HG03103 (cell line): Measurements from ENCODE around the gene SKAP1.
"Not testable (repeated sequence)": the region's sequence is repeated elsewhere in the genome, so short reads cannot be mapped to it uniquely, and the experiment has no call there.

ENCODE experiments used
- ATAC-seq: cut with Tn5 transposase; IDR thresholded peaks from one replicate; pipeline ENCODE4 v1.9.1; 2021; ENCODE audit warnings: low read depth; ENCODE audit not compliant: unreplicated experiment

The SKAP1 gene

GRCh38 chr17:48229936-48230335 lies 200.1 kb downstream of the SKAP1 start:
- ATAC-seq = no peak

- ATAC-seq = no peak
Measured at GRCh38 chr17:48228720-48229119, 201.3 kb downstream of the SKAP1 start.

GRCh38 chr17:48225725-48226567 lies 204.1 kb downstream of the SKAP1 start:
- ATAC-seq = no peak

- ATAC-seq = no peak
Measured at GRCh38 chr17:48223945-48224344, 206.1 kb downstream of the SKAP1 start.

GRCh38 chr17:48219617-48220016 lies 210.4 kb downstream of the SKAP1 start:
- no peak for ATAC-seq

- ATAC-seq = no peak
Measured at GRCh38 chr17:48215583-48216139, 214.4 kb downstream of the SKAP1 start.

GRCh38 chr17:48213797-48214196 lies 216.2 kb downstream of the SKAP1 start:
- ATAC-seq = no peak

- no peak for ATAC-seq
Measured at GRCh38 chr17:48211787-48212186, 218.2 kb downstream of the SKAP1 start.

- ATAC-seq = no peak
Measured at GRCh38 chr17:48211011-48211410, 219.0 kb downstream of the SKAP1 start.

- ATAC-seq = no peak
Measured at GRCh38 chr17:48209973-48210372, 220.0 kb downstream of the SKAP1 start.

- no peak for ATAC-seq
Measured at GRCh38 chr17:48207776-48208544, 222.1 kb downstream of the SKAP1 start.

GRCh38 chr17:48207036-48207435 lies 223.0 kb downstream of the SKAP1 start:
- ATAC-seq = not testable (repeated sequence)

GRCh38 chr17:48202959-48203358 lies 227.1 kb downstream of the SKAP1 start:
- no peak for ATAC-seq

- ATAC-seq = no peak
Measured at GRCh38 chr17:48198950-48199541, 231.0 kb downstream of the SKAP1 start.

- ATAC-seq = no peak
Measured at GRCh38 chr17:48195910-48196309, 234.1 kb downstream of the SKAP1 start.

- ATAC-seq = no peak
Measured at GRCh38 chr17:48194097-48194550, 235.9 kb downstream of the SKAP1 start.

- no peak for ATAC-seq
Measured at GRCh38 chr17:48192321-48192731, 237.7 kb downstream of the SKAP1 start.

- no peak for ATAC-seq
Measured at GRCh38 chr17:48191362-48191761, 238.7 kb downstream of the SKAP1 start.

- no peak for ATAC-seq
Measured at GRCh38 chr17:48190871-48191270, 239.1 kb downstream of the SKAP1 start.

GRCh38 chr17:48187872-48188608 lies 242.0 kb downstream of the SKAP1 start:
- ATAC-seq = no peak
